PFSK-1 (cell line): ENCODE results near the gene CSTF1.

Source experiments
- FOXP2 ChIP-seq: optimal IDR thresholded peaks from 2 replicates; pipeline ENCODE3; 2011; ENCODE audit warnings: borderline replicate concordance, control low read depth, inconsistent platforms; ENCODE audit not compliant: insufficient read depth; ENCODE audit errors: extremely low read length, extremely low read depth
- POLR2AphosphoS5 ChIP-seq: IDR thresholded peaks from 2 replicates; pipeline ENCODE4 v1.6.1; 2012; ENCODE audit warnings: low read depth, mild to moderate bottlenecking, control low read depth, low read length, moderate library complexity
- REST ChIP-seq, 2 experiments: IDR thresholded peaks; 2 replicates each; pipeline versions ENCODE4 v1.6.1 to v1.8.0; 2011 to 2012; ENCODE audit warnings: low read depth in 2 of 2, low read length in 2 of 2, control low read depth in 1 of 2, inconsistent platforms in 1 of 2, mild to moderate bottlenecking in 1 of 2, moderate library complexity in 1 of 2; ENCODE audit not compliant: insufficient read depth in 1 of 2
- SIN3A ChIP-seq: IDR thresholded peaks from 2 replicates; pipeline ENCODE4 v1.6.1; 2012; ENCODE audit warnings: mild to moderate bottlenecking, low read length, moderate library complexity, borderline replicate concordance; ENCODE audit not compliant: insufficient read depth
- TAF1 ChIP-seq: IDR thresholded peaks from 2 replicates; pipeline ENCODE4 v1.6.1; 2012; ENCODE audit warnings: low read length, control low read depth, borderline replicate concordance; ENCODE audit not compliant: insufficient read depth

- TF ChIP-seq REST (IDR thresholded peaks at IDR 0.05; ENCODE audit: insufficient read depth in 1 of 2, low read depth in 2 of 2, low read length in 2 of 2) (no peak), POLR2AphosphoS5 (no peak), TAF1 (no peak), SIN3A (no peak), FOXP2 (no peak)
Measured at GRCh38 chr20:56418385-56418861, 26.0 kb downstream of the CSTF1 start.
